Right lobe of liver (tissue), 6 donors: ENCODE measurements around the gene USO1. TPM values are rescaled to one million over a fixed set of nuclear protein-coding genes. Genes with fewer than 3 reads are reported as not detected.
"Not testable (repeated sequence)": the region's sequence is repeated elsewhere in the genome, so short reads cannot be mapped to it uniquely, and the experiment has no call there.

Experiments used
- ATAC-seq, 4 donors: fragments of 200-7000 bp; cut with Tn5 transposase; one replicate each; pipeline ENCODE4 v1.9.1; 2020; ENCODE audit warnings: mild to moderate bottlenecking in 4 of 4, moderate library complexity in 4 of 4
- DNase-seq, 3 donors: peaks; one replicate each; pipeline ENCODE4 v3.0.0-alpha.2; 2020
- H3K27ac ChIP-seq, 3 donors: fragments of 200-600 bp; one replicate each; pipeline ENCODE4 v1.8.0; 2022
- H3K27me3 ChIP-seq, 2 donors: fragments of 200-600 bp; one replicate each; pipeline ENCODE4 v1.8.0; 2022
- H3K36me3 ChIP-seq, 4 donors: fragments of 200-600 bp; sonication (generic) in 1 of 4; one replicate each; pipeline versions ENCODE4 v1.5.1 to v1.8.0; 2017 to 2022; ENCODE audit warnings: control low read depth in 1 of 4
- H3K4me1 ChIP-seq, 4 donors: fragments of 200-600 bp; sonication (generic) in 1 of 4; one replicate each; pipeline versions ENCODE4 v1.5.1 to v1.8.0; 2017 to 2022; ENCODE audit warnings: control low read depth in 1 of 4
- H3K4me3 ChIP-seq, 3 donors: fragments of 200-600 bp; one replicate each; pipeline ENCODE4 v1.8.0; 2022
- H3K9me3 ChIP-seq, 4 donors: fragments of 200-600 bp; sonication (generic) in 1 of 4; one replicate each; pipeline versions ENCODE4 v1.5.1 to v1.8.0; 2017 to 2022; ENCODE audit warnings: control low read depth in 1 of 4
- CTCF ChIP-seq, 4 donors: fragments of 200-600 bp in 3 of 4; fragments of 450-650 bp in 1 of 4; IDR thresholded peaks; one replicate each; pipeline versions ENCODE4 v1.5.1 to v1.8.0; 2016 to 2022; ENCODE audit warnings: antibody characterized with exemption in 4 of 4, mild to moderate bottlenecking in 2 of 4
- POLR2A ChIP-seq: fragments of 450-650 bp; IDR thresholded peaks from one replicate; pipeline ENCODE4 v1.6.1; 2017; ENCODE audit warnings: antibody characterized with exemption, mild to moderate bottlenecking
- WGBS: methylation state at CpG from one replicate; pipeline ENCODE4 v1.1.6; 2018; ENCODE audit warnings: low coverage, low lambda C conversion rate; ENCODE audit not compliant: insufficient coverage; ENCODE audit errors: missing lambda C conversion rate; 5-methylcytosine and 5-hydroxymethylcytosine counted together
- intact Hi-C, 2 donors: fragments of 100-400 bp; cut with DNase I; formaldehyde crosslinking; loops; one replicate each; pipeline versions ENCODE4 v1.11.2 to v1.14.1; 2022
- total RNA-seq, 6 experiments: library from RNA; depleted of rRNA in 2 of 6; stranded (reverse); fragments of >200 nt in 2 of 6; fragmentation: NEBNext Ultra II Directional in 3 of 6; extraction: Animal tissue kit (Norgen Biotek cat#: 25700) in 3 of 6; gene quantifications; one replicate each; pipeline versions ENCODE4 v1.1.0 to v1.2.4, GENCODE V29; 2016 to 2023
- donor health status: DM: no; HTN: yes; CAD: no.
- donor health status: DM: no; HTN: no; CAD: no.
- donor health status: DM: no; HTN: no; CAD: no.
- donor health status: DM: no; HTN: yes; CAD: no.
- donor health status: DM: no; HTN: yes; CAD: no.

USO1 gene
- total RNA-seq, 6 experiments from 2014 or later = 43.7 to 64.0 (median 49.4) TPM

DNA sequence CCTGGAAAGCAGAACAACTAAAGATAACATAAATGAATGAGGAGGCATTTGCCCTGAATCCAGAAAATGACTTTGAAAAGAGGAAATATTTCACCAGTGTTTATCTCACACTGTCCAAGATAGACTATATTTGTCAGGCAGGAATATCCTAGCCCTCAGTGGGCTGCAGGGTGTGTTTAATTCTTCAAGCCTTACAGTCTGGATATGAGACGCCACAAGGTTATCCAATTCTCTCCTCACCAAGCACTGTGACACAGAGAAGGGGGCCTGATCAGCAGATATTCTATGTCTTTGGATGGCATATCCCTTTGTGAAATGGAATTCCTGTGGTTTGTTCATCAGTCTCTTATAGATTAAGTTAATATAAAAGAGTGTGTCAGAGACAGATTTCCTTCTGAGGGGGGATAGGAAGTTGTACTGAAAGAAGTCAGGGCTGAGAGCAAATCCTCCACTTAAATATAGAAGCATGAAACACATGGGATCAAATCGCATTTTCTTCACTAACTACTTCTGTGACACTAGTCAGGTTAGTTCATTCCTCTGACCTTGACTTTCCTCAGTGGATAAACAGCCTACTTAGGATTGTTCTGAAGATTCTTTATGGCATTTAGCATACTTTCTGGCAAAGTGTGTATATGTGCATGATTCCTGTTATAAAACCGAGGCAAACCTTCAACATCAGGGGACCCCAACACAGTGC, 44.4 kb upstream of the USO1 start:
- Histone ChIP-seq H3K9me3 (no peaks in the 10 kb centered on the region), H3K4me3 (no peak overlapping the region), H3K4me1 (no peaks in the 10 kb centered on the region), H3K36me3 (no peaks in the 10 kb centered on the region), H3K27me3 (no peaks in the 10 kb centered on the region), H3K27ac (no peak overlapping the region)
- TF ChIP-seq CTCF (IDR thresholded peaks at IDR 0.05) = no peak
- TF ChIP-seq POLR2A = no peak
- no peak for DNase-seq
- no peak for ATAC-seq
- intact Hi-C loops = no loop called here
- WGBS = 87% methylated on average over 3 of the region's 3 CpGs

- Histone ChIP-seq H3K27me3 (no peaks in the 10 kb centered on the region), H3K4me1 (no peaks in the 10 kb centered on the region), H3K4me3 (no peak overlapping the region), H3K36me3 (no peaks in the 10 kb centered on the region), H3K27ac (no peak overlapping the region), H3K9me3 (no peaks in the 10 kb centered on the region)
- ATAC-seq (no peak), DNase-seq (no peak)
- TF ChIP-seq POLR2A = no peak
- no peak for TF ChIP-seq CTCF (IDR thresholded peaks at IDR 0.05)
- intact Hi-C loops = no loop called here
- WGBS = 97% methylated on average over 4 of the region's 6 CpGs
Observed at GRCh38 chr4:75683482-75684155, 40.8 kb upstream of the USO1 start.

DNA sequence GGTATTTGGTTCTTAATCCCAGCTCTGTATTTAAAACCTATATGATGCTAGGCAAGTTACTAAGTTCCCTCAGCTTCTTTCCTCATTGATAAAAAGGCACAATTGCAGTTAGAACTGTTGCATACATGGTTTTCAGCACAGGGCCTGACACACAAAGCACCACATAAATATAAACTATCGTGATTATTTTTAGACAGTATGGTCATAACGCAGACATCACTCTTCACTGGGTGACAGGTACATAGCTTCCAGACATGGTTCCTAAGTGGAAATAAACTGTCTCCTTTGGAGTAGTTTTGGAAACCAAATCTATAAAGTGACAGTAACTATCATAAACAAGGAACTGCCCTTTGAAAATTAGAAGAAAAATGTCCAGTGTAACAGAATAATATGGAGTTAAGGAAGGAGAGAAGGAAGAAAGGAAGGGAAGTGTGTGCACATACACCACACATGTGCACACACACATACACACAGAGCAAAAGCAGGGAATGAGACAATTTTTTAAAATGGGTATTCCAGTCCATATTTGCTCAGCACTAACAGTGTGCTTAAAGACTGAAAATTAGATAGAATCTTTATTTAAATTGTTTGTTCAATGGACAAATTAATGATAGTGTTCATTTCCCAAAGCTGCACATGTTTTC, 38.7 kb upstream of the USO1 start:
- Histone ChIP-seq H3K9me3 (no peaks in the 10 kb centered on the region), H3K27me3 (no peaks in the 10 kb centered on the region), H3K4me3 (no peak overlapping the region), H3K27ac (no peak overlapping the region), H3K4me1 (no peaks in the 10 kb centered on the region), H3K36me3 (no peaks in the 10 kb centered on the region)
- WGBS = 89% methylated on average over 2 of the region's 2 CpGs
- no peak for DNase-seq
- ATAC-seq = no peak
- no peak for TF ChIP-seq CTCF (IDR thresholded peaks at IDR 0.05)
- TF ChIP-seq POLR2A = no peak
- intact Hi-C loops = no loop called here

DNA sequence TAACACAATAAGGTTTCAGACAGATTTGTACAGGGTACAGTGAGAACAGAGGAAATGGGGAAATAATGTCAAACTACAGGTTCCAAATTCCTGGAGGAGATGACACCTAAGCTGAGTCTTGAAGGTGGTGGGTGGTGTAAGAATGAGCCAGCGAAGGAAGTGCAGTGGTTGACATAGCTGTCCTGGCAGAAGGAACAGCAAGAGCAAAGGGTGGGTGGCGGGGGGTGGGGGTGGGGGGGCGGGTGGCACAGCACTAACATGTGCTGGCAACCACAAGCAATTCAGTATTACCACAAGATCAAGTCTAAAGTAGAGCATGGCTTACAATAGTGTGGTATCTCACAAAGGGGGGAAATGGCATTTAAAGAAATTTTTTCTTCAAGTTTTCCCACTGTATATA, 38.0 kb upstream of the USO1 start:
- H3K27me3 ChIP-seq = no peaks in the 10 kb centered on the region
- no peak for TF ChIP-seq CTCF (IDR thresholded peaks at IDR 0.05)
- TF ChIP-seq POLR2A = no peak
- intact Hi-C loops = no loop called here
- no peaks in the 10 kb centered on the region for H3K36me3 ChIP-seq
- H3K9me3 ChIP-seq = no peaks in the 10 kb centered on the region
- H3K4me3 ChIP-seq = no peak overlapping the region
- 85% methylated on average over 3 of the region's 3 CpGs for WGBS
- H3K4me1 ChIP-seq = no peaks in the 10 kb centered on the region
- no peak for DNase-seq
- no peak overlapping the region for H3K27ac ChIP-seq
- peak in 1 of 4 donors; percentile 15 for ATAC-seq

GRCh38 chr4:75687125-75687524, 37.3 kb upstream of the USO1 start:
- 100% methylated on average over 1 of the region's 1 CpG for WGBS
- H3K27me3 ChIP-seq, H3K36me3 ChIP-seq, H3K9me3 ChIP-seq, ATAC-seq, H3K27ac ChIP-seq, H3K4me1 ChIP-seq, H3K4me3 ChIP-seq, intact Hi-C loops, DNase-seq: not testable (repeated sequence)

GRCh38 chr4:75692066-75692465, 32.3 kb upstream of the USO1 start:
- H3K9me3 ChIP-seq, intact Hi-C loops, H3K36me3 ChIP-seq, ATAC-seq, DNase-seq, H3K4me1 ChIP-seq, H3K27me3 ChIP-seq, H3K27ac ChIP-seq, H3K4me3 ChIP-seq: not testable (repeated sequence)
- WGBS = 100% methylated on average over 5 of the region's 5 CpGs
